Endothelial cell of umbilical vein (primary cell): ENCODE results near the gene PLEKHG4B. TPM values are rescaled to one million over a fixed set of nuclear protein-coding genes. Genes with fewer than 3 reads are reported as not detected.

Experiments
- BruUV-seq: library from RNA; stranded (reverse); fragments of 400-500 nt; replicated peaks from 2 replicates; lab custom pipeline; 2021; lab: Mats Ljungman, UMichigan
- CTCF ChIA-PET: fragments of 300-600, 350-600 bp; sonication (Branson Sonifier 250); formaldehyde crosslinking; loops from one replicate; lab custom pipeline; 2021; ENCODE audit warnings: antibody characterized with exemption, inconsistent platforms; lab: Charles Lee
- POLR2A ChIA-PET: fragments of 300-600, 350-600 bp; sonication (Branson Sonifier 250); formaldehyde crosslinking; loops from one replicate; lab custom pipeline; 2021; ENCODE audit warnings: antibody characterized with exemption, inconsistent platforms; lab: Charles Lee
- DNase-seq: peaks from one replicate; pipeline ENCODE4 v3.0.0-alpha.2; 2011; ENCODE audit warnings: low read depth, low spot score
- FAIRE-seq: peaks from 2 replicates; lab custom pipeline; 2011; peaks lifted over from hg19 to GRCh38; lab: Jason Lieb, UNC
- H2AFZ ChIP-seq: 2 replicates; pipeline ENCODE4 v1.6.0; 2012; ENCODE audit warnings: low read depth, low read length, control low read depth, inconsistent platforms
- H3K27ac ChIP-seq: 2 replicates; pipeline ENCODE4 v1.5.1; 2011; ENCODE audit warnings: low read depth, mild to moderate bottlenecking, control low read depth, low read length, moderate library complexity; ENCODE audit not compliant: insufficient read depth
- H3K27me3 ChIP-seq, 2 experiments: 2 replicates each; pipeline versions ENCODE4 v1.6.0 to v1.6.1; 2011; ENCODE audit warnings: low read length in 2 of 2, mixed read lengths in 1 of 2; ENCODE audit not compliant: control insufficient read depth in 2 of 2, insufficient read depth in 2 of 2
- H3K36me3 ChIP-seq, 2 experiments: 2 replicates in 1 of 2; 3 replicates in 1 of 2; pipeline ENCODE4 v1.5.1; 2011; ENCODE audit warnings: low read length in 2 of 2, mild to moderate bottlenecking in 1 of 2, moderate library complexity in 1 of 2; ENCODE audit not compliant: control insufficient read depth in 2 of 2, insufficient read depth in 2 of 2; ENCODE audit errors: extremely low read depth in 1 of 2
- H3K4me1 ChIP-seq: 3 replicates; pipeline ENCODE4 v1.5.1; 2011; ENCODE audit warnings: mild to moderate bottlenecking, low read length; ENCODE audit not compliant: control insufficient read depth, insufficient read depth; ENCODE audit errors: extremely low read depth
- H3K4me2 ChIP-seq: 2 replicates; pipeline ENCODE4 v1.6.1; 2011; ENCODE audit warnings: low read length, control low read depth, mixed read lengths; ENCODE audit not compliant: insufficient read depth
- H3K4me3 ChIP-seq, 3 experiments: fragments of 200-600 bp in 1 of 3; sonication (generic), shearing (Covaris generic) in 1 of 3; replicated peaks in 1 of 3; 2 replicates each; pipeline ENCODE4 v1.5.1; 2011 to 2016; ENCODE audit warnings: control low read depth in 3 of 3, low read length in 3 of 3, mild to moderate bottlenecking in 2 of 3, inconsistent platforms in 1 of 3, low read depth in 1 of 3, moderate library complexity in 1 of 3; ENCODE audit not compliant: insufficient read depth in 1 of 3
- H3K79me2 ChIP-seq: 2 replicates; pipeline ENCODE4 v1.6.0; 2012; ENCODE audit warnings: low read length, inconsistent platforms; ENCODE audit not compliant: control insufficient read depth, insufficient read depth
- H3K9ac ChIP-seq: replicated peaks from 2 replicates; pipeline ENCODE3; 2011; ENCODE audit warnings: low read length, control low read depth; ENCODE audit not compliant: insufficient read depth; ENCODE audit errors: extremely low read depth
- H3K9me1 ChIP-seq: replicated peaks from 3 replicates; pipeline ENCODE4 v1.6.0; 2011; ENCODE audit warnings: mild to moderate bottlenecking, low read length; ENCODE audit not compliant: control insufficient read depth, insufficient read depth; ENCODE audit errors: extremely low read depth
- H3K9me3 ChIP-seq: replicated peaks from 2 replicates; pipeline ENCODE4 v1.5.1; 2012; ENCODE audit warnings: low read length, inconsistent platforms; ENCODE audit not compliant: control insufficient read depth, insufficient read depth
- H4K20me1 ChIP-seq: replicated peaks from 2 replicates; pipeline ENCODE3; 2011; ENCODE audit warnings: mild to moderate bottlenecking, low read length; ENCODE audit not compliant: control insufficient read depth, insufficient read depth; ENCODE audit errors: extremely low read depth
- CTCF ChIP-seq, 2 donors: IDR thresholded peaks; 1 replicate in 1 of 2; 2 replicates in 1 of 2; pipeline ENCODE4 v1.5.1; 2011; ENCODE audit warnings: low read length in 2 of 2, mild to moderate bottlenecking in 2 of 2, moderate library complexity in 2 of 2, control low read depth in 1 of 2, inconsistent platforms in 1 of 2, low read depth in 1 of 2; ENCODE audit not compliant: insufficient read depth in 1 of 2; ENCODE audit errors: extremely low read depth in 1 of 2
- EZH2 ChIP-seq: IDR thresholded peaks from 2 replicates; pipeline ENCODE4 v1.6.1; 2012; ENCODE audit warnings: borderline replicate concordance, low read depth, mild to moderate bottlenecking, moderate library complexity, low read length, inconsistent platforms; ENCODE audit not compliant: severe bottlenecking
- FOS ChIP-seq: IDR thresholded peaks from 2 replicates; pipeline ENCODE4 v1.6.1; 2011; ENCODE audit warnings: mild to moderate bottlenecking, low read length, moderate library complexity, borderline replicate concordance; ENCODE audit not compliant: insufficient read depth
- GATA2 ChIP-seq: IDR thresholded peaks from 2 replicates; pipeline ENCODE4 v1.7.0; 2011; ENCODE audit warnings: low read depth, mild to moderate bottlenecking, moderate library complexity, mixed read lengths, low read length; ENCODE audit not compliant: insufficient read length, insufficient read depth
- JUN ChIP-seq: IDR thresholded peaks from 2 replicates; pipeline ENCODE4 v1.6.1; 2011; ENCODE audit warnings: borderline replicate concordance, low read depth; ENCODE audit not compliant: insufficient read length, insufficient read depth
- MAX ChIP-seq: IDR thresholded peaks from 2 replicates; pipeline ENCODE4 v1.6.1; 2011; ENCODE audit not compliant: insufficient read depth, insufficient read length
- MYC ChIP-seq: IDR thresholded peaks from one replicate; pipeline ENCODE4 v1.6.1; 2011; ENCODE audit warnings: mild to moderate bottlenecking, low read depth, low read length
- POLR2A ChIP-seq: IDR thresholded peaks from 2 replicates; pipeline ENCODE4 v1.6.1; 2012; ENCODE audit warnings: low read depth, mild to moderate bottlenecking, control low read depth, low read length
- POLR2AphosphoS5 ChIP-seq: IDR thresholded peaks from 2 replicates; pipeline ENCODE4 v1.6.1; 2012; ENCODE audit warnings: low read depth, mild to moderate bottlenecking, control low read depth, low read length, moderate library complexity; ENCODE audit not compliant: insufficient read depth
- dilution Hi-C: fragments of 300-500 bp; cut with MboI; formaldehyde crosslinking; loops from one replicate; pipeline ENCODE4 v1.15.0; 2019; ENCODE audit warnings: low sequenced_read_pairs; ENCODE audit not compliant: extremely low pct_ligation_motif_present
- intact Hi-C: fragments of 100-400 bp; cut with micrococcal nuclease; formaldehyde crosslinking; loops from one replicate; pipeline ENCODE4 v1.10.0; 2022
- polyA plus RNA-seq, 4 experiments: library from polyadenylated mRNA; depleted of rRNA in 3 of 4; stranded (reverse) in 3 of 4; unstranded in 1 of 4; fragments of >200 nt; gene quantifications; 2 replicates each; pipeline versions ENCODE4 v1.2.1 to v1.2.3, GENCODE V29; 2011 to 2012; ENCODE audit warnings: missing spikeins in 1 of 4
- total RNA-seq: library from RNA; stranded (reverse); gene quantifications from 2 replicates; pipeline ENCODE4 v1.2.3, GENCODE V29; 2021

PLEKHG4B gene
- total and polyA plus RNA-seq, 2 donors (not counting 3 experiments of a cell fraction or from before 2014, with no cell fraction given): not detected

GRCh38 chr5:208449-209114 is 116.6 kb downstream of the PLEKHG4B start:
- Histone ChIP-seq H3K9me3 (no peaks in the 10 kb centered on the region), H3K79me2 (peaks cover 24% of the 10 kb centered on the region), H3K4me3 (no peak overlapping the region), H3K9me1 (no peaks in the 10 kb centered on the region), H3K4me1 (no peaks in the 10 kb centered on the region), H3K27me3 (no peaks in the 10 kb centered on the region), H3K27ac (no peak overlapping the region), H3K36me3 (peaks cover 3 to 17% of the 10 kb centered on the region in 2 experiments), H2AFZ (no peak overlapping the region), H3K9ac (no peak overlapping the region), H3K4me2 (no peak overlapping the region), H4K20me1 (no peaks in the 10 kb centered on the region)
- intact Hi-C loops: no loop called here
- no peak for FAIRE-seq
- no peak for DNase-seq
- no TSS peak for BruUV-seq
- ChIA-PET POLR2A (no interaction called here), CTCF (interaction anchor here (1.7 kb wide), 1 partner anchor 10 kb away, joined by 6 read pairs; the partner anchor contains the start of genes CCDC127 and SDHA)
- dilution Hi-C loops: no loop called here
- TF ChIP-seq FOS (no peak), MYC (no peak), JUN (no peak), GATA2 (no peak), CTCF (IDR thresholded peaks at IDR 0.05; ENCODE audit: extremely low read depth in 1 of 2, insufficient read depth in 1 of 2, low read depth in 1 of 2, low read length in 2 of 2) (no peak), POLR2A (no peak), POLR2AphosphoS5 (no peak), MAX (no peak), EZH2 (no peak)
